Right kidney (tissue), 9 donors: ENCODE data around the gene CEBPZ.

Experiments used
- DNase-seq: peaks from one replicate; pipeline ENCODE4 v3.0.0-alpha.2; 2016
- long read RNA-seq, 8 donors: transcript quantifications; one replicate each; lab custom pipeline, GENCODE V29; 2026

Gene CEBPZ, protein sequence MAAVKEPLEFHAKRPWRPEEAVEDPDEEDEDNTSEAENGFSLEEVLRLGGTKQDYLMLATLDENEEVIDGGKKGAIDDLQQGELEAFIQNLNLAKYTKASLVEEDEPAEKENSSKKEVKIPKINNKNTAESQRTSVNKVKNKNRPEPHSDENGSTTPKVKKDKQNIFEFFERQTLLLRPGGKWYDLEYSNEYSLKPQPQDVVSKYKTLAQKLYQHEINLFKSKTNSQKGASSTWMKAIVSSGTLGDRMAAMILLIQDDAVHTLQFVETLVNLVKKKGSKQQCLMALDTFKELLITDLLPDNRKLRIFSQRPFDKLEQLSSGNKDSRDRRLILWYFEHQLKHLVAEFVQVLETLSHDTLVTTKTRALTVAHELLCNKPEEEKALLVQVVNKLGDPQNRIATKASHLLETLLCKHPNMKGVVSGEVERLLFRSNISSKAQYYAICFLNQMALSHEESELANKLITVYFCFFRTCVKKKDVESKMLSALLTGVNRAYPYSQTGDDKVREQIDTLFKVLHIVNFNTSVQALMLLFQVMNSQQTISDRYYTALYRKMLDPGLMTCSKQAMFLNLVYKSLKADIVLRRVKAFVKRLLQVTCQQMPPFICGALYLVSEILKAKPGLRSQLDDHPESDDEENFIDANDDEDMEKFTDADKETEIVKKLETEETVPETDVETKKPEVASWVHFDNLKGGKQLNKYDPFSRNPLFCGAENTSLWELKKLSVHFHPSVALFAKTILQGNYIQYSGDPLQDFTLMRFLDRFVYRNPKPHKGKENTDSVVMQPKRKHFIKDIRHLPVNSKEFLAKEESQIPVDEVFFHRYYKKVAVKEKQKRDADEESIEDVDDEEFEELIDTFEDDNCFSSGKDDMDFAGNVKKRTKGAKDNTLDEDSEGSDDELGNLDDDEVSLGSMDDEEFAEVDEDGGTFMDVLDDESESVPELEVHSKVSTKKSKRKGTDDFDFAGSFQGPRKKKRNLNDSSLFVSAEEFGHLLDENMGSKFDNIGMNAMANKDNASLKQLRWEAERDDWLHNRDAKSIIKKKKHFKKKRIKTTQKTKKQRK
- long read RNA-seq, donor 1, transcript CEBPZ-203 (5 exons, 611 nt), result major isoform, 13 of 78 reads
- long read RNA-seq, donor 1, partial matches to known transcripts, result 55 of 78 reads
- long read RNA-seq, donor 1, other reads (novel, unspliced or antisense), result 7 of 78 reads
- long read RNA-seq, donor 2, transcript CEBPZ-201 (16 exons, 3,463 nt), result major isoform, 8 of 33 reads
- long read RNA-seq, donor 2, partial matches to known transcripts, result 16 of 33 reads
- long read RNA-seq, donor 2, other reads (novel, unspliced or antisense), result 7 of 33 reads
- long read RNA-seq, donor 3, transcript CEBPZ-203 (5 exons, 611 nt), result major isoform, 8 of 21 reads
- long read RNA-seq, donor 3, partial matches to known transcripts, result 13 of 21 reads
- long read RNA-seq, donor 3, other reads (novel, unspliced or antisense), result 0 of 21 reads
- long read RNA-seq, donor 4, transcript CEBPZ-203 (5 exons, 611 nt), result major isoform, 14 of 57 reads
- long read RNA-seq, donor 4, partial matches to known transcripts, result 40 of 57 reads
- long read RNA-seq, donor 4, other reads (novel, unspliced or antisense), result 0 of 57 reads
- long read RNA-seq, donor 5, transcript CEBPZ-203 (5 exons, 611 nt), result major isoform, 16 of 100 reads
- long read RNA-seq, donor 5, transcript CEBPZ-201 (16 exons, 3,463 nt), result minor isoform, 6 of 100 reads
- long read RNA-seq, donor 5, partial matches to known transcripts, result 73 of 100 reads
- long read RNA-seq, donor 5, other reads (novel, unspliced or antisense), result 5 of 100 reads
- long read RNA-seq, donor 6, transcript CEBPZ-203 (5 exons, 611 nt), result major isoform, 10 of 51 reads
- long read RNA-seq, donor 6, transcript CEBPZ-201 (16 exons, 3,463 nt), result minor isoform, 7 of 51 reads
- long read RNA-seq, donor 6, partial matches to known transcripts, result 34 of 51 reads
- long read RNA-seq, donor 6, other reads (novel, unspliced or antisense), result 0 of 51 reads
- long read RNA-seq, donor 7, transcript CEBPZ-201 (16 exons, 3,463 nt), result major isoform, 15 of 68 reads
- long read RNA-seq, donor 7, transcript CEBPZ-203 (5 exons, 611 nt), result minor isoform, 13 of 68 reads
- long read RNA-seq, donor 7, partial matches to known transcripts, result 35 of 68 reads
- long read RNA-seq, donor 7, other reads (novel, unspliced or antisense), result 5 of 68 reads
- long read RNA-seq, donor 8, transcript CEBPZ-201 (16 exons, 3,463 nt), result major isoform, 10 of 40 reads
- long read RNA-seq, donor 8, transcript CEBPZ-203 (5 exons, 611 nt), result minor isoform, 7 of 40 reads
- long read RNA-seq, donor 8, partial matches to known transcripts, result 23 of 40 reads
- long read RNA-seq, donor 8, other reads (novel, unspliced or antisense), result 0 of 40 reads

DNA sequence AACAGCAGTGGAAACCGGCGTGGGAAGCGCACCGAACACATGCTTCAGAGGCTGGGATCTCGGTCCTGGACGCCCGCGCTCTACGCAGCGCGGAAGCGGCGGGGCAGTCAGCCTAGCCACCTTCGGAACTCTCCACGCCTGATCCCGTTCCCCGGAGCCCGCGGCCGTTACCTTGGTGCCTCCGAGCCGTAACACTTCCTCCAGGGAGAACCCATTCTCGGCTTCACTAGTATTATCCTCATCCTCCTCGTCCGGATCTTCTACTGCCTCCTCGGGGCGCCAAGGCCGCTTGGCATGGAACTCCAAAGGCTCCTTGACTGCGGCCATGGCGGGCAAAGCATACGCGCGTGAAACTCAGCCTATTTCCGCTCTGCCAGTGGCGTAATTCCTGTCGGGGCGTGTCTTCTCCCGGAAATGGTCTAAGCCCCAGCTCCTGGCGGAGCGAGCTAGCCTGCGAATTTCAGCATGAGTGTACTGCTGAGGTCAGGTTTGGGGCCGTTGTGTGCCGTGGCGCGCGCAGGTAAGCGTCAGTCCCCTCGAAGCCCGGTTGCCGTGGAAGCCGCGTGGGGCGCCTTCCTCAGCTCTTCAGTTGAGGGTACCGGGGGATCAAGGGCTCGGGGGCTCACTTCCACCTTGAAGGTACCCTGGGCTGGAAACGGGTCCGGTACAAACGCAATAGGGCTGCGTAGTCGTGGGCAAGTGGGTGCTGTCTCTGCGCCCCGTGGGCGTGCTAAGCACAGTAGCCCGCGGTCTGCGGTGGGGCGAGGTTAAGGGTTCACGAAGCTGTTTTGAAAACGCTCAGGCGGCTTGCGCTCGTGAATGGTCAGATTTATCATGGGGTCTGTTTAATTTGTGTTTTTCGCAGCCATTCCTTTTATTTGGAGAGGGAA lies at the start of gene CEBPZ, which contains the start of gene NDUFAF7:
CEBPZ (minus strand) TSS at position 356 of the 890 bp plus-strand sequence; CDS start at position 327, 29 bp downstream.
NDUFAF7 (plus strand) TSS at position 418 of the 890 bp plus-strand sequence; CDS start at position 466, 48 bp downstream.
- DNase-seq, result peak; percentile 89

DNA sequence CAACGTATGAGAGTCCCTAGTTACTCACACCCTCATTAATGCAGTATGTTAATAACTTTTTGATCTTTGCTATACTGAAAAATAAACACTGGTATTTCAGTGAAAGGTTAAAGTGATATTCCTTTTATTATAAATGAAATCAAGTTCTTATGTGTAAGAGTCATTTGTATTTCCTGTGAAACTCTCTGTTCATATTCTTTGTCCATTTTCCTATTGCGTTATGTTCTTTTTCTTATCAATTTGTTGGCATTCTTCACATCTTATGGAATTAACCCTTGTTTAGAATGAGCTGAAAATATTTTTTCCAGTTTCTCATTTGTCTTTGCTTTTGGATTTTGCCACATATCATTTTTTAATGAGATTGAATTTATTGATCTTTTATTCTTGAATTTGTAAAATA lies 44.9 kb upstream of the CEBPZ start:
- no peak for DNase-seq

DNA sequence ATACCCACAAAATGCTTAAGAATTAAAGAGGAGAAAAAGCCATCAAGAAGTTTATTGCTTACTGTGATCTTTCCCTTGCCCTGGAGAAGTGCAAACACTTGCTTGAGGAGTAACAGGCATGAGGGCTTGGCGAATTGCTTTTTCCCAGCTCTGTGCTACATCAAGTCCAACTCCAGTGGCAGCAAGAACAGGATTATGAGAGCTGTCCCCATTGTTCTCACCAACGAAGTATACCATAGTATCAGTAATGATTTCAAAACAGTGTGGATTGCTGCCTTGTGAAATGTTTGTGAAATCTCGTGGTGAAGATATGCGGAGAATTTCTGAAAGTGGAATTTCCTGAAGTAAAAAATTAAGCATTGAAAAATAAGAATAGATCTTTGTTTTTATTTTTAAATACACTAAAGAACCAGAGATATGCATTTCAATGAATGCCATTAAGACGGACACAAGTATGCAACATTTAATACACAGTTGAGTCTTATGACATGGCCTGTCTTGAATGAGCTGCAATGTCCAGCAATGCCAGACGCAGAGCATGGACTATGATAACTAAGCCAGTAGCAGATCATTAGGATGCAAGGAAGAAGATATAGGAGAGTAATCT lies 43.1 kb upstream of the CEBPZ start:
- DNase-seq, result no peak

DNA sequence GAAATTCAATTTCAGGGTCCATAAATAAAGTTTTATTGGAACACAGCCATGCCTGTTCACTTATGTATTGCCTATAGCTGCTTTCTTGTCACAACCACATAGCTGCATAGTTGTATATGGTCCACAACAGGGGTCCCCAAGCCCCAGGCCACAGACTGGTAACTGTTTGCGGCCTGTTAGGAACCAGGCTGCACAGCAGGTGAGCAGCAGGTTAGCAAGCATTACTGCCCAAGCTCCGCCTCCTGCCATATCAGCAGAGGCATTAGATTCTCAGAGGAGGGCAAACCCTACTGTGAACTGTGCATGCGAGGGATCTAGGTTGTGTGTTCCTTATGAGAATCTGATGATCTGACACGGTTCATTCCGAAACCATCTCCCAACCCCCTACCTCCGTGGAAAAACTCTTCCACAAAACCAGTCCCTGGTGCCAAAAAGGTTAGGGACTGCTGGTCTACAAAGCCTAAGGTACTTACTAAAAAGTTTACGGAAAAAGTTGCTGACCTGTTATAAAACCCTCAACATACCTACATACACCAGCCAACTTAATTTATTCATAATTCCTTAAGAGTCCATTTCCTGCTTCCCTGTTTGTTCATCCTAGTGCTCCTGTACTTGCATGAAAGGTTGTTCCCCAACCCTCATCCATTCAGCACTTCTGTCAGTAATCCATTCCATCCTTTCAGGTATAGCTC lies 40.1 kb upstream of the CEBPZ start:
- no peak for DNase-seq

DNA sequence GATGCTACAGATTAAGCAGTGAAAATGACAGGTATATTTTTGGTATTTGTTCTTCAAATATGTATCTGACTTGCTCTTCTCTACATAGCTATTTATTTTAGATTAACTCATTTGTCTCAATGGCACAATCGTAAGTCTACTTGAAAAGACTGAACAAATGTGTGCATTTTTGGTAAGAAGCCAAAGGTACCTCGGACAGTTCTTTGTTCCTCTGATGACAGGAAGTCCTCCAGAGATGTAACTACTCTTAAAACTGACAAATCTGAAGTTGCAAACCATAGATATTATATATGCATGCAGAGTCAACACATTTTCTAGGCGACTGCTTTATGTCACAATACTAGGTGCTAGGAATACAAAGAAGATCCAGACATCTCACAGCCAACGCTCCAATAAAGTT lies 36.7 kb upstream of the CEBPZ start:
- DNase-seq, result no peak

DNA sequence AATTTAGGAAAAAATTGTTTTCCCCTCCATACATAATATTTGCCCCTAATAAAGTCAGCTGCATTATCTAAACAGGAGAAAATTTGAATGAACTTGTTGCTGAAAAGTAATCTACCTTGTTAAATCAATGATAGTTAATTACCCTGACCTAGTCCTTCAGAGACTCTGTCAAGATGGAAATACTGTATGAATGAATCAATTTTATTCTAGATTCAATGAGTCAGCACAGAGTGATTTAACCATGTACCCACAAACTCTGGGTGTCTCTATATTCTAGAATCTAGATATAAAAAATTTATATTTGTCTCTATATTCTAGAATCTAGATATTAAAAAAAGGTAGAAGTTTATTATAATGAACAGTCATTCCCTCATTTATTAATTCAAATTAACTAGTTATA lies 36.3 kb upstream of the CEBPZ start:
- no peak for DNase-seq

DNA sequence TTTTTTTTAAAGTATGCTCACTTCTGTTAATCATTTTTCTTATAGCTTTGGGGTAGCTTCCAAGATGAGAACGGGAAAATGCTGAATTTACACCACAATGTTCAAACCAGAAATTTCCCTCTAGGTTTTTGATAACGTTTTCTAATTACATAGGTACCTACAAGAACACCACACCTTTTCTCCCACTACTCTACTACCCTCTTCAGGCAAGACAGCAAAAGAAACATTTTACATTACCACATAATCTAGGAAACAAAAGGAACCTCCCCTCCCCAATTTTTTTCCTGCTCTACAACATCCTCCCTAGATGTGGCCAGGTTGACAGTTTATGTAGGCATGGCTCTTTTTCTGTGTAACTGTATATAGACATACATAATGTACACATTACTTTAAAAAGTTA lies 32.4 kb upstream of the CEBPZ start:
- DNase-seq, result no peak

DNA sequence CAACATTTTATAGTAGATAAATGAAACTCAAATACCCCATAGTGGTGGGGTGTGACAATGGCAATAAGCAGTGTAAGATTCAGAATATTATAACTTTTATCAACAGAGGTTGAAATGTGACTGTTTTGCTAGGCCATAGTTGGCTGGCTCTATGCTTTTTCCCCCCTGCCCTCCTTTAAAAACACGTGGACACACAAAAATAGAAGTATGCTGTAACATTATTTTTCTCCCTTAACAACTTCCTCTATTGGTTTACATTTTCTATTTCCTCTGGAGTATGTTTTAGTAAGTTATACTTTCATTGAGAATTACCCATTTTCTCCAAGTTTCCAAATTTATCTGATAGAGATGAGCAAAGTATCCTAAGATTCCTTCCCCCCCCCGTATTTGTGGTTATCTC lies 31.1 kb upstream of the CEBPZ start:
- no peak for DNase-seq

DNA sequence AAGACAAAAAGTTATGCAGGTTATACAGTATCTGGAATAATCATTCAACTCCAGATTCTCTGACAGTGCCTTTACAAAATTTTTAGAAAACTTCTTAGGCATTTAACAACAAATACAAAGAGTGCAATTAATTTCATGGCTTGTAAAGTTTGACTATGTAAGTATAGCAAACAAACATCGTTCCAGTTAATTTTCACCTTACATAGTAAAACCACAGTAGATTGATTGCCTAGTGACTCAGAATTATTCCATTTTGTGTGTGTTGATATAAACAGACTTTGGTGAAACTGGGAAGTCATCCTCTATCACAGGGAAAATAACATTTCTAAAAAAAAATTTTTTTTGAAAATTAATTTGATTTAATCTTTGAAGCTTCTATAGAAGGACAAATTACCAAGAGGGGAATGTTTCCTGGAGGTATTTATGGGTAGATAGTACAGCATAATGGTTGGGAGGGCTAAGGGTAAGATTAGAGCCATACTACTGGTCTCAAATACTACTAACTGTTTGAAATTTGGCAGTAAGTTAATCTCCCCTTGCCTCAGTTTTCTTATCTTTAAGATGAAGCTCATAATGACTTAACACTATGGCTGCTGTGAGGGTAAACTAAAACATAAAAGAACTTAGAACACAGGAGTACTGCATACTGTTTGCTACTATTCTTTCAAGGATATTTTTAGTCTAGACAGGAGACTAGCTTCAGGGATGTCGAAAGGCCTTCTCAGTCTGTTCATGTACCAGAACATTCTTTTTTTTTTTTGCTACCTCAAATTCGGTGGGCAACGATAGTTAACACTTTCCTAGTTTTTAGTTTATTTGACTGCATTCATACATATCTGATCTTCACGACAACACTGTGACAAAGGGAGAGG lies 19.7 kb upstream of the CEBPZ start:
- no peak for DNase-seq

DNA sequence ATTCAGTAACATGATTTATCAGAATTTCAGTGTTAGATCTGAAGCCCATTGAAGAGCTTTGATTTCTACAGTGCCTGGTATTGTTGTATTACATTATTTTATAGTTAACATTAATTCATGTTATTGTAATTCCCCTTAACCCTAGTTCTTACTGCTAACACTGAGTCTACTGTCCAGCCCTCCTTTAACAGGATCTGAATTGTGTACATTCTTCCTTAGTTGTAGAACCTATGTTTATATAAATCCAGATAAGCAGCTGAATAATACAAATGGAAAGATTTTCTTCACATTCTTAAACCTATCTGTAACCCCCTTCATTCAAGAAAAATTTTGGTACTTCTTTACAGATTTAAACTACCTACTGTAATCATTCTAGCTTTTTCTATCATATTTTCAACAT lies 14.8 kb upstream of the CEBPZ start:
- no peak for DNase-seq

DNA sequence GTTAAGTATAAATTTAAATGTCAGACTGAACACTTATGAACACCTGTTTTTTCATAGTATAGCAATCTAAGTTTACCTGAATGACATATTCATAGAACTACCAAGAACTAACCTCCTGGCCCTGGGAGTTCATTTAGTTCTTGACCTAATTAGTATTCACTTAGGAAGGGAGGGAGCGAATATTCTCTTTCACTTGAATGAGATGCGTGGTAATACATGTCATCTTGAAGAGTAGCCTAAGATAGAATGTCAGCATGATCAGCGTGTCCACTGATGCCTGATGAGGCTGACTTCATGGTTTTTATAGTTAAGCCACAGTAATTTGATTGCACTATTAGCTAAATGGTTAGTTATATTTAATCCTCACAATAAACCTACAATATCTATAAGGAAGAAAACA lies 13.4 kb upstream of the CEBPZ start:
- DNase-seq, result no peak

DNA sequence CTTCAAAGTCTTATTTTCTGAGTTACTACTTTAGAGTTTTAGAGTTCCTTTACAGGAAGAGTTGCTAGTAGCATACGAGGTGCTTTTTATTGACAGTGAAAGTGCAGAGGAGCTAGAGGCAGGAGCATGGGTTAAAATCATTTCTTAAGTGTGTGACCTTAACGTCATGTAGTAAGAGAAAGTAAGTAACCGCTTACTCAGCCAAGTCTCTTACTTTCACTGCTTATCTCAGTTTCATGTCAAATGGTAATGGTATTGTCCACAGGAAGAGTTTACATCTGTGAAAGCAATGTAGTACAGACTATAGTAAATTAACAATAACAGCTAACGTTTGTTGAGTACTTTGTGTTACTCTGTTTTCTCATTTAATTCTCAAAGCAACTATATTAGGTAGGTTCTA lies 12.6 kb upstream of the CEBPZ start:
- DNase-seq, result no peak

DNA sequence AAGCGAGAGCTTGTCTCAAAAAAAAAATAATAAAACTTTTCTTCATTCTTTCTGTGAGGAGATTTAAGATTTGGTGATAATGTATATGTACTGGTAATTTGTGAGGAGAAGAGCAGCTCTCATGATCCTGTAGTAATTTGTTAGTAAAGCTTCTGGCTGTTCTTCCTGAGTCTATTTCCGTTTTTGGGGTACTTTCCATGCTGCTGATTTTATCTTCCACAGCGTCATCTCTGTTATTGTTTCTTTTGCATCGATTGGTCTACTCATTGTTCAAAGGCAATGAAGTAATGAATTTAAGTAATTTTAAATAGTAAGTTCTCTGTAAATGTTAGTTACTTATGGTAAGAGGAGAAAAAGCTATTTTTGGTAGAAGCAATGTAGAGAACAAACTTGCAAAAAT lies 12.0 kb upstream of the CEBPZ start:
- DNase-seq, result no peak

DNA sequence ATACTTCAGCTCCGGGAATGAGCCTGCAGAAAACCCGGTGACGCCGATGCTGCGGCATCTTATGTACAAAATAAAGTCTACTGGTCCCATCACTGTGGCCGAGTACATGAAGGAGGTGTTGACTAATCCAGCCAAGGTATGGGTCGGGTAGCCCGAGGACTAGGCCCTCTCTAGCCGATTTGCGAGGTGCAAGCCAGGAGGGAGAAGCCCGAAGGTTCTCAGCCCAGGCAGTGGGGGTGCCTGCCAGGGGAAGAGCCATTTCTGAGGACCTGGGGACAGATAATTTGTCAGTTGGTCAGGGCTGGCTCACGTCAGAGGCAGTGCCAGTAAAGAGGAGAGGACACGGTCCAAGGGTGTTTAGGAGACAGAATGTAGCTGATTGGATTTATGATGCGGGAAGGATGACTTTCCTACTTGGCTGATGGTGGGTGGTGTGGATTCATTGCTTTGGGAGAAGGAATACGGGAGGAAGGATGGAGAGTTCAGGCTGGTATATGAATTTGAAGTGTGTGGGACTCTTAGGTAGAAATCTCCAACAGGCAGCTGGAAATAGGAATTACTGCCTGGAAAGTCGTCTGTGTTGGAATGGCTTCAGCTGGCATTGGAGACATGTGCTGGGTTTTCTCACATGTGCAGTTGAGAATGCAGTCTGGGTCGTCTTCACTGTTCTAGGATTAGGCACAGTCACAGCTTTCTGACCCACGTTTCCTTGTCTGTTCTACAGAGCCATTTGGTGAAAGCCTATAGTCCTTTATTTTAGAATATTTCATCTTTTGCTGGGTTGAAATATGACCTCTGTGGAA lies 936 bp upstream of the CEBPZ start:
- peak; percentile 52 for DNase-seq

DNA sequence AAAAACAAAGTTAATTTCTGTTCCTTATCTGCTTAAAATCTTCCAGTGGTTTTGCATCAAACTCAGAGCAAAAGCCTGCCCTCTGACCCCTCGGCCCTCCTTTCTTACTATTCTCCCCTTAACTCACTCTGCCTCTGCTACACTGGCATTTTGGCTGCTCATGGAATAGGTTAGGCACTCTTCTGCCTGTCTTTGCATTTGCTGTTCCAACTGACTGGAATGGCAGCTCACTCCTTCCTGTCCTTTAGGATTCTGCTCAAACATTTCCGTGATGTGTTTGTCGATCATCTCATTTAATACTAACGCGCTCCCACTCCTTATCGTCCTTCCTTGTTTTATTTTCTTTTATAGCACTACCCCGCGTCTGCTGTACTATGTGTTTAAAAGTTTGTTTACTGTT lies 815 bp downstream of the CEBPZ start:
- DNase-seq, result no peak

DNA sequence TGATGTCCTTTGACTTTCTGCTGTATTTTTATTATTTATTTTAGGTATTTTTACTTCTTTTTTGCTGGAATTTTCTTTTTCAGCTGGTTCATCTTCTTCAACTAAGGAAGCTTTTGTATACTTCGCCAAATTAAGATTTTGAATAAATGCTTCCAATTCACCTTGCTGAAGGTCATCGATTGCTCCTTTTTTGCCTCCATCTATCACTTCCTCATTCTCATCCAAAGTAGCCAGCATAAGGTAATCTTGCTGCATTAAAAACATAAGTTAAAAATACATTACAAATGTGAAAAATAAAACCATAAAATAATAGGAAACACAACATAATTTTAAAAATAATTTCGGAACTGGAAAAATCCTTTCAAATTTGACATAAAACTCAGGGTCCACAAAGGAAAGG lies 2.6 kb downstream of the CEBPZ start:
- DNase-seq, result no peak
